GM23338 (cell line): Measurements from ENCODE around the gene ST6GALNAC6. TPM values are rescaled to one million over a fixed set of nuclear protein-coding genes. Genes with fewer than 3 reads are reported as not detected.
A peak's percentile ranks its signal among the peaks of the same experiment; 100 is the strongest.

Experiments
- ATAC-seq: fragments of 200-7000 bp; cut with Tn5 transposase; 3 replicates; pipeline ENCODE4 v1.9.1; 2020
- DNase-seq: peaks from one replicate; pipeline ENCODE4 v3.0.0-alpha.2; 2015; ENCODE audit warnings: low spot score
- H2AFZ ChIP-seq: fragments of 200-600 bp; sonication (generic); 2 replicates; pipeline ENCODE4 v1.8.0; 2016; ENCODE audit warnings: antibody characterized with exemption, mild to moderate bottlenecking, moderate library complexity
- H3F3A ChIP-seq: fragments of 200-600 bp; sonication (generic); replicated peaks from 2 replicates; pipeline ENCODE4 v1.8.0; 2017; ENCODE audit warnings: antibody characterized with exemption, mixed run types, low read depth
- H3K27ac ChIP-seq: fragments of 200-600 bp; sonication (generic); 2 replicates; pipeline ENCODE4 v1.6.1; 2016; ENCODE audit warnings: low read depth
- H3K27me3 ChIP-seq: fragments of 200-600 bp; sonication (generic); 2 replicates; pipeline ENCODE4 v1.8.0; 2016; ENCODE audit warnings: mild to moderate bottlenecking, mixed run types, moderate library complexity; ENCODE audit not compliant: insufficient read depth
- H3K36me3 ChIP-seq: fragments of 200-600 bp; sonication (generic); 2 replicates; pipeline ENCODE4 v1.8.0; 2016; ENCODE audit warnings: mild to moderate bottlenecking; ENCODE audit not compliant: insufficient read depth
- H3K4me1 ChIP-seq: fragments of 200-600 bp; sonication (generic); 2 replicates; pipeline ENCODE4 v1.8.0; 2016; ENCODE audit warnings: mild to moderate bottlenecking, moderate library complexity; ENCODE audit not compliant: insufficient read depth
- H3K4me2 ChIP-seq: fragments of 200-600 bp; sonication (generic); 2 replicates; pipeline ENCODE4 v1.7.1; 2017; ENCODE audit warnings: mixed run types
- H3K4me3 ChIP-seq: fragments of 200-600 bp; sonication (generic); 2 replicates; pipeline ENCODE4 v1.6.1; 2016; ENCODE audit warnings: mixed run types
- H3K79me2 ChIP-seq: fragments of 200-600 bp; sonication (generic); replicated peaks from 2 replicates; pipeline ENCODE4 v1.8.0; 2017; ENCODE audit warnings: mild to moderate bottlenecking; ENCODE audit not compliant: insufficient read depth
- H3K9me2 ChIP-seq: fragments of 200-600 bp; sonication (generic); 2 replicates; pipeline ENCODE4 v1.8.0; 2017; ENCODE audit not compliant: insufficient read depth
- H4K20me1 ChIP-seq: fragments of 200-600 bp; sonication (generic); replicated peaks from 2 replicates; pipeline ENCODE4 v1.8.0; 2017; ENCODE audit warnings: mild to moderate bottlenecking; ENCODE audit not compliant: insufficient read depth
- H3K27ac Mint-ChIP-seq: 2 replicates; pipeline ENCODE4 v1.8.0; 2020; ENCODE audit warnings: inconsistent platforms, mild to moderate bottlenecking, moderate library complexity, mixed read lengths
- H3K27me3 Mint-ChIP-seq: 3 replicates; pipeline ENCODE4 v1.8.0; 2022; ENCODE audit warnings: low read depth, mild to moderate bottlenecking, moderate library complexity, mixed read lengths, inconsistent platforms; ENCODE audit not compliant: insufficient read depth, poor library complexity
- H3K36me3 Mint-ChIP-seq: 3 replicates; pipeline ENCODE4 v1.8.0; 2021; ENCODE audit warnings: low read depth, mild to moderate bottlenecking, inconsistent platforms, moderate library complexity, mixed read lengths
- H3K4me1 Mint-ChIP-seq: 3 replicates; pipeline ENCODE4 v1.8.0; 2020; ENCODE audit warnings: mild to moderate bottlenecking, inconsistent platforms, mixed read lengths
- H3K4me3 Mint-ChIP-seq: 3 replicates; pipeline ENCODE4 v1.8.0; 2021; ENCODE audit warnings: moderate library complexity, mild to moderate bottlenecking, inconsistent platforms, mixed read lengths
- H3K9me3 Mint-ChIP-seq: 3 replicates; pipeline ENCODE4 v1.8.0; 2020; ENCODE audit warnings: moderate library complexity, mild to moderate bottlenecking, inconsistent platforms, mixed read lengths
- CREB1 ChIP-seq: fragments of 250-450 bp; sonication (Bioruptor Pico); IDR thresholded peaks from 2 replicates; pipeline ENCODE4 v1.5.0; 2020; ENCODE audit warnings: low read depth, mild to moderate bottlenecking, moderate library complexity
- EZH2 ChIP-seq: fragments of 200-600 bp; sonication (generic); IDR thresholded peaks from one replicate; pipeline ENCODE4 v1.8.0; 2017; ENCODE audit warnings: antibody characterized with exemption, mild to moderate bottlenecking, low read depth; ENCODE audit not compliant: unreplicated experiment
- EZH2phosphoT487 ChIP-seq: fragments of 200-600 bp; sonication (generic); IDR thresholded peaks from one replicate; pipeline ENCODE4 v1.8.1; 2018; ENCODE audit warnings: antibody characterized with exemption; ENCODE audit not compliant: unreplicated experiment
- NANOG ChIP-seq: IDR thresholded peaks from 2 replicates; pipeline ENCODE4 v1.6.1; 2016; ENCODE audit warnings: antibody characterized with exemption, borderline replicate concordance
- STAT1 ChIP-seq: IDR thresholded peaks from one replicate; pipeline ENCODE4 v1.6.1; 2016; ENCODE audit warnings: antibody characterized with exemption; ENCODE audit not compliant: unreplicated experiment
- ZNF114 ChIP-seq: fragments of 250-450 bp; sonication (Bioruptor Pico); IDR thresholded peaks from 2 replicates; pipeline ENCODE4 v1.5.0; 2020; ENCODE audit warnings: mild to moderate bottlenecking, moderate library complexity
- ZNF331 ChIP-seq: fragments of 250-450 bp; sonication (Bioruptor Pico); IDR thresholded peaks from 2 replicates; pipeline ENCODE4 v1.5.0; 2020; ENCODE audit warnings: low read depth, mild to moderate bottlenecking, moderate library complexity
- polyA plus RNA-seq: library from polyadenylated mRNA; unstranded; fragments of >200 nt; fragmentation: Nextera tagmentation; extraction: Ambion mirVana; gene quantifications from 2 replicates; pipeline ENCODE4 v1.2.1, GENCODE V29; 2016
- total RNA-seq: library from RNA; depleted of rRNA; stranded (reverse); fragments of >200 nt; shearing (Covaris generic); gene quantifications from 2 replicates; pipeline ENCODE4 v1.2.3, GENCODE V29; 2014
- TF ChIP-seq, protein P1 (sequence below): fragments of 250-450 bp; sonication (Bioruptor Pico); IDR thresholded peaks from 2 replicates; pipeline ENCODE4 v1.5.0; 2020; ENCODE audit warnings: mild to moderate bottlenecking, moderate library complexity
- TF ChIP-seq, protein P2 (sequence below): IDR thresholded peaks from one replicate; pipeline ENCODE4 v1.6.1; 2018; ENCODE audit warnings: antibody characterized with exemption; ENCODE audit not compliant: unreplicated experiment

ST6GALNAC6 gene
- total and polyA plus RNA-seq, 2 experiments from 2014 or later = 20.7 to 39.2 TPM

DNA sequence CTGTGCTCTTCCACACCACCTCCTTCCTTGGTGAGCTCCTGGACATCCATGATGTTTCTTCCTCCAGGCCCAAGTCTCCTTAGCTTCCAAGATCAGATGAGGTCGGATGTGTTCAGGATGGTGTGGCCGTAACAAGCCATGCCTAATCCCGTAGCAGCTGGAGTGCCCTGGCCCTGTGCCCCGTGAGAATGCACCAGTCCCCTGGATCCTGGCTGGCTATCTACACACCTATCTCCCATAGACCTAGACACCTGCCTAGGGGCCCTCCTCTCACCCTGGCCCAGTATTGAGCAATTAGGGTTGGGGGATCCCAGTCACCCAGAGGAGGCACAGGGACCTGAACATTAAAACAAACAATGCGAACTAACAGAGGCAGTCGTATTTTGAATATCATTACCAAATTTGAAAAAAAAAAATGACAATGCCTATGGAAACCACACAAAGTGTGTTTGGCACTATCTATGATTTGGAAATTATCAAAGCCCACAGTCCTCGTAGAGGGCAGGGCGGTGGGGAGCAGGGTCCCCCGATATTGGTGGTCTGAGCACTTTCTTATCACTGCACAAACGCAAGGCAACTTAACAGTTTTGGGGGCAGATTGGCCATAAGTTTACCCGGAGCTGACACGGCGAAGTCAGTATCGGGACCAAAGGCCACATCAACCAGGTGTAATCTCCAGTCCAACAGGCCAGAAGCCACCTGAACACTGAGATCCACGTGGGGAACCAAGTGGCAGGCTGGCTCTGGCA, 58.1 kb downstream of the ST6GALNAC6 start:
- no peak for ATAC-seq
- no peak overlapping the region for H3K27ac ChIP-seq
- H2AFZ ChIP-seq = no peak overlapping the region
- H3K79me2 ChIP-seq = no peaks in the 10 kb centered on the region
- no peaks in the 10 kb centered on the region for H3K9me2 ChIP-seq
- DNase-seq = no peak
- peaks cover 16% of the 10 kb centered on the region for H3K4me1 Mint-ChIP-seq
- H3K4me3 Mint-ChIP-seq = no peak overlapping the region
- no peaks in the 10 kb centered on the region for H3K27me3 ChIP-seq
- H3K4me2 ChIP-seq = no peak overlapping the region
- H4K20me1 ChIP-seq = no peaks in the 10 kb centered on the region
- no peaks in the 10 kb centered on the region for H3F3A ChIP-seq
- no peaks in the 10 kb centered on the region for H3K36me3 ChIP-seq
- TF ChIP-seq ZNF331 (CRISPR knock-in tag) (no peak), NANOG (no peak)
- H3K4me3 ChIP-seq = no peak overlapping the region
- H3K4me1 ChIP-seq = no peaks in the 10 kb centered on the region; the same call in 1 of the 2 replicates
- no peaks in the 10 kb centered on the region for H3K9me3 Mint-ChIP-seq
- no peaks in the 10 kb centered on the region for H3K36me3 Mint-ChIP-seq
- H3K27me3 Mint-ChIP-seq = peaks cover 5% of the 10 kb centered on the region
- no peak overlapping the region for H3K27ac Mint-ChIP-seq

- H3K36me3 ChIP-seq = no peaks in the 10 kb centered on the region
- H3K4me1 ChIP-seq = no peaks in the 10 kb centered on the region
- no peak overlapping the region; the same call in 1 of the 2 replicates for H3K27ac Mint-ChIP-seq
- no peak overlapping the region for H3K27ac ChIP-seq
- no peaks in the 10 kb centered on the region for H3K79me2 ChIP-seq
- no peak overlapping the region for H2AFZ ChIP-seq
- H3K4me2 ChIP-seq = no peak overlapping the region
- H3K27me3 ChIP-seq = no peaks in the 10 kb centered on the region
- H3K4me1 Mint-ChIP-seq = peaks cover 7% of the 10 kb centered on the region
- H3K9me3 Mint-ChIP-seq = no peaks in the 10 kb centered on the region
- H3K27me3 Mint-ChIP-seq = peaks cover 2% of the 10 kb centered on the region
- no peaks in the 10 kb centered on the region for H3K36me3 Mint-ChIP-seq
- ATAC-seq (peak; percentile 52), DNase-seq (no peak)
- no peaks in the 10 kb centered on the region for H4K20me1 ChIP-seq
- no peaks in the 10 kb centered on the region for H3F3A ChIP-seq
- no peak overlapping the region for H3K4me3 ChIP-seq
- no peaks in the 10 kb centered on the region for H3K9me2 ChIP-seq
- H3K4me3 Mint-ChIP-seq = no peak overlapping the region
- TF ChIP-seq EZH2phosphoT487 (no peak), CREB1 (CRISPR knock-in tag) (no peak), STAT1 (no peak), EZH2 (no peak), ZNF331 (CRISPR knock-in tag) (no peak), ZNF114 (CRISPR knock-in tag) (no peak)
- TF ChIP-seq, protein P1, sequence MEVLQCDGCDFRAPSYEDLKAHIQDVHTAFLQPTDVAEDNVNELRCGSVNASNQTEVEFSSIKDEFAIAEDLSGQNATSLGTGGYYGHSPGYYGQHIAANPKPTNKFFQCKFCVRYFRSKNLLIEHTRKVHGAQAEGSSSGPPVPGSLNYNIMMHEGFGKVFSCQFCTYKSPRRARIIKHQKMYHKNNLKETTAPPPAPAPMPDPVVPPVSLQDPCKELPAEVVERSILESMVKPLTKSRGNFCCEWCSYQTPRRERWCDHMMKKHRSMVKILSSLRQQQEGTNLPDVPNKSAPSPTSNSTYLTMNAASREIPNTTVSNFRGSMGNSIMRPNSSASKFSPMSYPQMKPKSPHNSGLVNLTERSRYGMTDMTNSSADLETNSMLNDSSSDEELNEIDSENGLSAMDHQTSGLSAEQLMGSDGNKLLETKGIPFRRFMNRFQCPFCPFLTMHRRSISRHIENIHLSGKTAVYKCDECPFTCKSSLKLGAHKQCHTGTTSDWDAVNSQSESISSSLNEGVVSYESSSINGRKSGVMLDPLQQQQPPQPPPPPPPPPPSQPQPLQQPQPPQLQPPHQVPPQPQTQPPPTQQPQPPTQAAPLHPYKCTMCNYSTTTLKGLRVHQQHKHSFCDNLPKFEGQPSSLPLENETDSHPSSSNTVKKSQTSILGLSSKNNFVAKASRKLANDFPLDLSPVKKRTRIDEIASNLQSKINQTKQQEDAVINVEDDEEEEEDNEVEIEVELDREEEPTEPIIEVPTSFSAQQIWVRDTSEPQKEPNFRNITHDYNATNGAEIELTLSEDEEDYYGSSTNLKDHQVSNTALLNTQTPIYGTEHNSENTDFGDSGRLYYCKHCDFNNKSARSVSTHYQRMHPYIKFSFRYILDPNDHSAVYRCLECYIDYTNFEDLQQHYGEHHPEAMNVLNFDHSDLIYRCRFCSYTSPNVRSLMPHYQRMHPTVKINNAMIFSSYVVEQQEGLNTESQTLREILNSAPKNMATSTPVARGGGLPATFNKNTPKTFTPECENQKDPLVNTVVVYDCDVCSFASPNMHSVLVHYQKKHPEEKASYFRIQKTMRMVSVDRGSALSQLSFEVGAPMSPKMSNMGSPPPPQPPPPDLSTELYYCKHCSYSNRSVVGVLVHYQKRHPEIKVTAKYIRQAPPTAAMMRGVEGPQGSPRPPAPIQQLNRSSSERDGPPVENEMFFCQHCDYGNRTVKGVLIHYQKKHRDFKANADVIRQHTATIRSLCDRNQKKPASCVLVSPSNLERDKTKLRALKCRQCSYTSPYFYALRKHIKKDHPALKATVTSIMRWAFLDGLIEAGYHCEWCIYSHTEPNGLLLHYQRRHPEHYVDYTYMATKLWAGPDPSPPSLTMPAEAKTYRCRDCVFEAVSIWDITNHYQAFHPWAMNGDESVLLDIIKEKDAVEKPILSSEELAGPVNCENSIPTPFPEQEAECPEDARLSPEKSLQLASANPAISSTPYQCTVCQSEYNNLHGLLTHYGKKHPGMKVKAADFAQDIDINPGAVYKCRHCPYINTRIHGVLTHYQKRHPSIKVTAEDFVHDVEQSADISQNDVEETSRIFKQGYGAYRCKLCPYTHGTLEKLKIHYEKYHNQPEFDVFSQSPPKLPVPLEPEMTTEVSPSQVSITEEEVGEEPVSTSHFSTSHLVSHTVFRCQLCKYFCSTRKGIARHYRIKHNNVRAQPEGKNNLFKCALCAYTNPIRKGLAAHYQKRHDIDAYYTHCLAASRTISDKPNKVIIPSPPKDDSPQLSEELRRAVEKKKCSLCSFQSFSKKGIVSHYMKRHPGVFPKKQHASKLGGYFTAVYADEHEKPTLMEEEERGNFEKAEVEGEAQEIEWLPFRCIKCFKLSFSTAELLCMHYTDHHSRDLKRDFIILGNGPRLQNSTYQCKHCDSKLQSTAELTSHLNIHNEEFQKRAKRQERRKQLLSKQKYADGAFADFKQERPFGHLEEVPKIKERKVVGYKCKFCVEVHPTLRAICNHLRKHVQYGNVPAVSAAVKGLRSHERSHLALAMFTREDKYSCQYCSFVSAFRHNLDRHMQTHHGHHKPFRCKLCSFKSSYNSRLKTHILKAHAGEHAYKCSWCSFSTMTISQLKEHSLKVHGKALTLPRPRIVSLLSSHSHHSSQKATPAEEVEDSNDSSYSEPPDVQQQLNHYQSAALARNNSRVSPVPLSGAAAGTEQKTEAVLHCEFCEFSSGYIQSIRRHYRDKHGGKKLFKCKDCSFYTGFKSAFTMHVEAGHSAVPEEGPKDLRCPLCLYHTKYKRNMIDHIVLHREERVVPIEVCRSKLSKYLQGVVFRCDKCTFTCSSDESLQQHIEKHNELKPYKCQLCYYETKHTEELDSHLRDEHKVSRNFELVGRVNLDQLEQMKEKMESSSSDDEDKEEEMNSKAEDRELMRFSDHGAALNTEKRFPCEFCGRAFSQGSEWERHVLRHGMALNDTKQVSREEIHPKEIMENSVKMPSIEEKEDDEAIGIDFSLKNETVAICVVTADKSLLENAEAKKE (CRISPR knock-in tag) = no peak
- TF ChIP-seq, protein P2, sequence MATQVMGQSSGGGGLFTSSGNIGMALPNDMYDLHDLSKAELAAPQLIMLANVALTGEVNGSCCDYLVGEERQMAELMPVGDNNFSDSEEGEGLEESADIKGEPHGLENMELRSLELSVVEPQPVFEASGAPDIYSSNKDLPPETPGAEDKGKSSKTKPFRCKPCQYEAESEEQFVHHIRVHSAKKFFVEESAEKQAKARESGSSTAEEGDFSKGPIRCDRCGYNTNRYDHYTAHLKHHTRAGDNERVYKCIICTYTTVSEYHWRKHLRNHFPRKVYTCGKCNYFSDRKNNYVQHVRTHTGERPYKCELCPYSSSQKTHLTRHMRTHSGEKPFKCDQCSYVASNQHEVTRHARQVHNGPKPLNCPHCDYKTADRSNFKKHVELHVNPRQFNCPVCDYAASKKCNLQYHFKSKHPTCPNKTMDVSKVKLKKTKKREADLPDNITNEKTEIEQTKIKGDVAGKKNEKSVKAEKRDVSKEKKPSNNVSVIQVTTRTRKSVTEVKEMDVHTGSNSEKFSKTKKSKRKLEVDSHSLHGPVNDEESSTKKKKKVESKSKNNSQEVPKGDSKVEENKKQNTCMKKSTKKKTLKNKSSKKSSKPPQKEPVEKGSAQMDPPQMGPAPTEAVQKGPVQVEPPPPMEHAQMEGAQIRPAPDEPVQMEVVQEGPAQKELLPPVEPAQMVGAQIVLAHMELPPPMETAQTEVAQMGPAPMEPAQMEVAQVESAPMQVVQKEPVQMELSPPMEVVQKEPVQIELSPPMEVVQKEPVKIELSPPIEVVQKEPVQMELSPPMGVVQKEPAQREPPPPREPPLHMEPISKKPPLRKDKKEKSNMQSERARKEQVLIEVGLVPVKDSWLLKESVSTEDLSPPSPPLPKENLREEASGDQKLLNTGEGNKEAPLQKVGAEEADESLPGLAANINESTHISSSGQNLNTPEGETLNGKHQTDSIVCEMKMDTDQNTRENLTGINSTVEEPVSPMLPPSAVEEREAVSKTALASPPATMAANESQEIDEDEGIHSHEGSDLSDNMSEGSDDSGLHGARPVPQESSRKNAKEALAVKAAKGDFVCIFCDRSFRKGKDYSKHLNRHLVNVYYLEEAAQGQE = no peak
Measured at GRCh38 chr9:127838375-127839078, 60.9 kb downstream of the ST6GALNAC6 start.
